Activated B cell treated with CpG ODN at 0.5 μM for 24 hours (primary cell): Measurements from ENCODE around the gene RAD18. TPM values are rescaled to one million over a fixed set of nuclear protein-coding genes. Genes with fewer than 3 reads are reported as not detected.

Experiments
- ATAC-seq: fragments of 200-7000 bp; cut with Tn5 transposase; one replicate; pipeline ENCODE4 v1.10.0; 2021; ENCODE audit warnings: low read depth, mild to moderate bottlenecking, moderate library complexity
- CTCF ChIA-PET: fragments of 350-600 bp; sonication (Branson Sonifier 250); formaldehyde crosslinking; loops from one replicate; lab custom pipeline; 2021; ENCODE audit warnings: antibody characterized with exemption; lab: Charles Lee
- POLR2A ChIA-PET: fragments of 350-600 bp; sonication (Branson Sonifier 250); formaldehyde crosslinking; loops from one replicate; lab custom pipeline; 2021; ENCODE audit warnings: antibody characterized with exemption; lab: Charles Lee
- DNase-seq: peaks from one replicate; pipeline ENCODE4 v3.0.0; 2022
- H3K27ac Mint-ChIP-seq: one replicate; pipeline ENCODE4 v1.8.0; 2020; ENCODE audit warnings: mixed read lengths
- H3K27me3 Mint-ChIP-seq: one replicate; pipeline ENCODE4 v1.8.0; 2021; ENCODE audit warnings: mixed read lengths
- H3K36me3 Mint-ChIP-seq: one replicate; pipeline ENCODE4 v1.8.0; 2021; ENCODE audit warnings: low read depth, mixed read lengths
- H3K4me1 Mint-ChIP-seq: one replicate; pipeline ENCODE4 v1.8.0; 2021; ENCODE audit warnings: mixed read lengths
- H3K4me3 Mint-ChIP-seq: one replicate; pipeline ENCODE4 v1.8.0; 2020; ENCODE audit warnings: mild to moderate bottlenecking, mixed read lengths
- H3K9me3 Mint-ChIP-seq: one replicate; pipeline ENCODE4 v1.8.0; 2020; ENCODE audit warnings: mixed read lengths
- CTCF ChIP-seq: fragments of 200-600 bp; IDR thresholded peaks from one replicate; pipeline ENCODE4 v1.8.0; 2022; ENCODE audit warnings: antibody characterized with exemption, mild to moderate bottlenecking
- intact Hi-C: fragments of 100-400 bp; cut with micrococcal nuclease; formaldehyde crosslinking; loops from one replicate; pipeline ENCODE4 v1.15.1; 2024
- total RNA-seq: library from RNA; stranded (reverse); gene quantifications from 2 replicates; pipeline ENCODE4 v1.2.3, GENCODE V29; 2022

RAD18 gene
- total RNA-seq, 1 donor from 2014 or later, result 21.6 TPM

GRCh38 chr3:8853081-8853480, 110.2 kb downstream of the RAD18 start:
- H3K36me3 Mint-ChIP-seq, result no peaks in the 10 kb centered on the region
- POLR2A ChIA-PET, result no interaction called here
- no peaks in the 10 kb centered on the region for H3K27me3 Mint-ChIP-seq
- no peaks in the 10 kb centered on the region for H3K4me1 Mint-ChIP-seq
- no peak for ATAC-seq
- DNase-seq, result no peak
- H3K9me3 Mint-ChIP-seq, result no peaks in the 10 kb centered on the region
- H3K4me3 Mint-ChIP-seq, result no peak overlapping the region
- no peak overlapping the region for H3K27ac Mint-ChIP-seq
- CTCF ChIA-PET, result no interaction called here
- TF ChIP-seq CTCF, result no peak
- intact Hi-C loops, result no loop called here

DNA sequence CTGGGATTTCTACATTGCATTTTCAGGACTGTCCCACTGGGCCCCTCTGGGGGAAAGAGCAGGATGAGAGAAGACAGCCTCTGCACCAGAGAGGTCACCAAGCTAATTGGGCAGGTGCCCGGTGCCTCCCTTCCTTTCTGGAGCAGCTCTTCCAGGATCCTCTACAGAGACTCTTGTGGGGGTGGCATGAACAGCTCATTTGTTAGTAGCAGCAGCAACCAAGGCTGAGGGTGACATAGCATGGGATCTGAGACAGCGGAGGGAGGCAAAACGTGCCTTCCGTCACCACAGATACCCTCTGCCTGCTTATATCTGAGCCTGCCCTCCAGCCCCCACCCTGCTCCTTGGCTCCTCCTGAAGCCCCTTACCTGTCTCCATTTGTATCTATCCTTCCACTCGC, 110.8 kb downstream of the RAD18 start:
- H3K27me3 Mint-ChIP-seq, result no peaks in the 10 kb centered on the region
- no peak overlapping the region for H3K4me3 Mint-ChIP-seq
- no peak overlapping the region for H3K27ac Mint-ChIP-seq
- ChIA-PET CTCF (no interaction called here), POLR2A (no interaction called here)
- H3K36me3 Mint-ChIP-seq, result no peaks in the 10 kb centered on the region
- ATAC-seq (no peak), DNase-seq (no peak)
- intact Hi-C loops, result no loop called here
- no peak for TF ChIP-seq CTCF
- no peaks in the 10 kb centered on the region for H3K4me1 Mint-ChIP-seq
- no peaks in the 10 kb centered on the region for H3K9me3 Mint-ChIP-seq

- H3K27me3 Mint-ChIP-seq, result no peaks in the 10 kb centered on the region
- POLR2A ChIA-PET, result no interaction called here
- no peak for TF ChIP-seq CTCF
- H3K4me3 Mint-ChIP-seq, result no peak overlapping the region
- CTCF ChIA-PET, result no interaction called here
- H3K9me3 Mint-ChIP-seq, result no peaks in the 10 kb centered on the region
- DNase-seq (no peak), ATAC-seq (no peak)
- H3K36me3 Mint-ChIP-seq, result no peaks in the 10 kb centered on the region
- no peaks in the 10 kb centered on the region for H3K4me1 Mint-ChIP-seq
- no peak overlapping the region for H3K27ac Mint-ChIP-seq
- intact Hi-C loops, result no loop called here
Observed at GRCh38 chr3:8851703-8852102, 111.6 kb downstream of the RAD18 start.

DNA sequence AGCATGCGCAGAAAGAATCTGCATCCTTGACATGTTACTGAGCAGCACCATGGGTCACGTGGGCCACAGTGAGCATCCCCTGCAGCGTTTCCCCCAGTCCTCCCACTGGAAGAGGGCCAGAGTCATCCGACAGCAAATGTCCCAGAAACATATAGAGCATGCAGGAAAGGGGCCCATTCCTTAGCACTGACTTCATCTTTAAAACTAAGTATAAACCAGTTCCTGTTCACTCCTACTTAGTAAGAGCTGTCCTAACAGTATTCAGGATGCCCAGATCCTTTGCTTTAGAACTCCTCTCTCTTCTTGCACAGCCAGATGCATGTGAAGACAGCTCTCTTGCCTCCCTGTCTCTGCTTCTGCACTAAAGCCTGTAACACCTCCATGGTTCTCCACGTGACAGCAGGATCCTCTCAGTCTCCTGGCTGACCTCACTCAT, 114.6 kb downstream of the RAD18 start:
- Mint-ChIP-seq H3K27me3 (no peaks in the 10 kb centered on the region), H3K27ac (no peak overlapping the region), H3K36me3 (no peaks in the 10 kb centered on the region), H3K4me3 (no peak overlapping the region), H3K4me1 (no peaks in the 10 kb centered on the region), H3K9me3 (no peaks in the 10 kb centered on the region)
- POLR2A ChIA-PET, result no interaction called here
- no peak for ATAC-seq
- CTCF ChIA-PET, result no interaction called here
- no peak for TF ChIP-seq CTCF
- DNase-seq, result no peak
- intact Hi-C loops, result no loop called here

DNA sequence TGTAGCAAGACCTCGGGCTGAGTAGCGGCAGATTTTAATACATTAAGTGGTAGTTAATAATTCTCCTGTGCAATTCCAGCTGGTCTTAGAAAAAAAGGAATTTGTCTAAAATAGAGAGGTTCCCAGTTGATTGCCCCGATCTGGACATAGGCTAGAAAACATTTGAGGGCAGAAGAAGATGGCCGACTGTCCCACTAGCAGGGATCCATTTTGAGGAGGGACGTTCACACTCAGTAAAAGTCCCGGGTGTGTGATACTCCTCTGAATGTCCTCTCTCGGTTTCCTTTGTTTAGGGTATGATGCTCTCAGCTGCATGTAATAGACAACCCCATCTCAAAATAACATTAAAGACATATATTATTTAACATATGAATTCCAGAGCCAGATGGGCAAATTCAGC, 116.0 kb downstream of the RAD18 start:
- POLR2A ChIA-PET, result no interaction called here
- CTCF ChIA-PET, result no interaction called here
- intact Hi-C loops, result no loop called here
- Mint-ChIP-seq H3K36me3 (no peaks in the 10 kb centered on the region), H3K27me3 (no peaks in the 10 kb centered on the region), H3K9me3 (no peaks in the 10 kb centered on the region), H3K4me1 (no peaks in the 10 kb centered on the region), H3K27ac (no peak overlapping the region), H3K4me3 (no peak overlapping the region)
- no peak for TF ChIP-seq CTCF
- ATAC-seq, result no peak
- DNase-seq, result no peak
